ENCODE results near the gene MMP11. TPM values are rescaled to one million over a fixed set of nuclear protein-coding genes. Genes with fewer than 3 reads are reported as not detected.

Gene MMP11
- total and polyA plus RNA-seq, 2 experiments from 2014 or later: 25.2 to 36.2 TPM

- Histone ChIP-seq H3K36me3 (replicated peaks; ENCODE audit: insufficient read depth, low read depth) (no peaks in the 10 kb centered on the region), H4K20me1 (ENCODE audit: insufficient read depth, poor library complexity, severe bottlenecking) (no peaks in the 10 kb centered on the region), H3K4me1 (ENCODE audit: insufficient read depth) (no peaks in the 10 kb centered on the region), H3K27ac (no peak overlapping the region), H3K4me2 (no peak overlapping the region), H3K4me3 (no peak overlapping the region), H3K9me2 (replicated peaks; ENCODE audit: insufficient read depth) (no peaks in the 10 kb centered on the region), H3K9me3 (ENCODE audit: low read depth) (no peaks in the 10 kb centered on the region), H3K27me3 (no peaks in the 10 kb centered on the region), H2AFZ (no peak overlapping the region), H3K79me2 (no peaks in the 10 kb centered on the region)
- 98% methylated on average over 2 of the region's 2 CpGs for WGBS (ENCODE audit: low lambda C conversion rate, missing lambda C conversion rate)
- TF ChIP-seq CTCF (IDR thresholded peaks at IDR 0.05; ENCODE audit: poor library complexity): no peak
- TF ChIP-seq EZH2phosphoT487 (IDR thresholded peaks at IDR 0.05; ENCODE audit: low read depth, severe bottlenecking, unreplicated experiment): no peak
- no peak for TF ChIP-seq EZH2 (IDR thresholded peaks at IDR 0.05; ENCODE audit: borderline replicate concordance)
- no peak for DNase-seq (ENCODE audit: low spot score)
These were observed 45.9 kb downstream of the MMP11 start for GRCh38 chr22:23818541-23818940.

DNA sequence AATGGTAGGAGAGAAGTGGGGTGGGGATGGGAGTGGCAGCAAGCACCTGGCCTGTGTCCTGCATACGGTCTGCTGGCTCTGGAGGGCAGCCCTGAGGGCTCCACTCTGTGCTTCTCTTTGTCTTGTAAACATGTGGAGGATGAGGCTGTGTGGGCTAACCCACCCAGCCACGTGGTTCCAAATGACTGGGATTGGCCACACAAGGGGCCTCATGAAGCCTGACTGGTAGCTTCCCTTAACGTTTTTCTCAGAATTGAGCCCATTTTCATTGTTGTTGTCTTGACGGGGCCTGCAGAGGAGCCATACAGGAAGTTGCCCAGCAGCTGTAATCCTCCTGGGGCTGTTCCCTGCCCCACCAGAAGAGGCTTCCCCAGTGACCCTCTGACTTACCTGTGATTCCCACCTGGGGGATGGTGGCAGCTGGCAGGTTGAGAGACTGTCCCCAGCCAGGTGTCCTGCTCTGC is 48.1 kb downstream of the MMP11 start:
- Histone ChIP-seq H3K9me2 (replicated peaks; ENCODE audit: insufficient read depth) (no peaks in the 10 kb centered on the region), H4K20me1 (ENCODE audit: insufficient read depth, poor library complexity, severe bottlenecking) (no peaks in the 10 kb centered on the region), H3K4me1 (ENCODE audit: insufficient read depth) (no peaks in the 10 kb centered on the region), H2AFZ (no peak overlapping the region), H3K9me3 (ENCODE audit: low read depth) (no peaks in the 10 kb centered on the region), H3K27ac (no peak overlapping the region), H3K27me3 (no peaks in the 10 kb centered on the region), H3K36me3 (replicated peaks; ENCODE audit: insufficient read depth, low read depth) (no peaks in the 10 kb centered on the region), H3K79me2 (no peaks in the 10 kb centered on the region), H3K4me3 (no peak overlapping the region), H3K4me2 (no peak overlapping the region)
- 69% methylated on average over 4 of the region's 4 CpGs for WGBS (ENCODE audit: low lambda C conversion rate, missing lambda C conversion rate)
- TF ChIP-seq CTCF (IDR thresholded peaks at IDR 0.05; ENCODE audit: poor library complexity) (no peak), EZH2phosphoT487 (IDR thresholded peaks at IDR 0.05; ENCODE audit: low read depth, severe bottlenecking, unreplicated experiment) (no peak), EZH2 (IDR thresholded peaks at IDR 0.05; ENCODE audit: borderline replicate concordance) (no peak)
- no peak for DNase-seq (ENCODE audit: low spot score)

DNA sequence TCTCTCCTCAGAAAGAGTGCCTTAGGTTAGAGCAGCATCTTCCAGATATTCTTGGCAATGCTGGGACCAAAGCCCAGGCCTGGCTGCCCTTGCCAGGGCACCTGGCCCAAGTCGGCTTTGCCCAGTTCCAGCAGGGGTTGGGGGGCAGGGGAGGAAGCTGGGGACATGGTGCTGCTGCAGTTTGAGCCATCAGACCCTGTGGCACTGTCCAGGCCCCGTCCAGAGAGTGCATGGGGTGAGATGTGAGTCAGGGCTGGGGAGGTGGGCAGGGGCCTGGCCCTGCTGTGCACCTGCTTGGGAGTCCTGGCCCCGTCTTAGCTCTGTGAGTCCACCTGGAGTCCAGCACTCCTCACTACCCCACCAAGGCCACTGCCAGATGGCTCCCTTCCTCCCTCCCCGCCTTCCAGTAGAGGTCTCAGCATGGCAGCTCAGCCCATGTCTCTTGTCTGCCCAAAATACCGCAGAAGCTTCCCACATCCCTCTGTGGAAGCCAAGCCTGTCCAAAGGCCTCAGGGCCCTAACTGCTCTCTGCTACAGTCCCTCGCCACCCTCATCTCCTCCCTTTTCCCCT is 49.5 kb downstream of the MMP11 start:
- Histone ChIP-seq H3K9me3 (ENCODE audit: low read depth) (no peaks in the 10 kb centered on the region), H3K4me2 (no peak overlapping the region), H3K27ac (no peak overlapping the region), H4K20me1 (ENCODE audit: insufficient read depth, poor library complexity, severe bottlenecking) (no peaks in the 10 kb centered on the region), H3K4me1 (ENCODE audit: insufficient read depth) (no peaks in the 10 kb centered on the region), H3K4me3 (no peak overlapping the region), H3K79me2 (no peaks in the 10 kb centered on the region), H2AFZ (no peak overlapping the region), H3K27me3 (no peaks in the 10 kb centered on the region), H3K36me3 (replicated peaks; ENCODE audit: insufficient read depth, low read depth) (no peaks in the 10 kb centered on the region), H3K9me2 (replicated peaks; ENCODE audit: insufficient read depth) (no peaks in the 10 kb centered on the region)
- 96% methylated on average over 5 of the region's 6 CpGs for WGBS (ENCODE audit: low lambda C conversion rate, missing lambda C conversion rate)
- TF ChIP-seq CTCF (IDR thresholded peaks at IDR 0.05; ENCODE audit: poor library complexity) (no peak), EZH2 (IDR thresholded peaks at IDR 0.05; ENCODE audit: borderline replicate concordance) (no peak), EZH2phosphoT487 (IDR thresholded peaks at IDR 0.05; ENCODE audit: low read depth, severe bottlenecking, unreplicated experiment) (no peak)
- no peak for DNase-seq (ENCODE audit: low spot score)
